ENCODE measurements around the gene CACNA2D4.
"Not testable (repeated sequence)": the region's sequence is repeated elsewhere in the genome, so short reads cannot be mapped to it uniquely, and the experiment has no call there.

The CACNA2D4 gene, protein sequence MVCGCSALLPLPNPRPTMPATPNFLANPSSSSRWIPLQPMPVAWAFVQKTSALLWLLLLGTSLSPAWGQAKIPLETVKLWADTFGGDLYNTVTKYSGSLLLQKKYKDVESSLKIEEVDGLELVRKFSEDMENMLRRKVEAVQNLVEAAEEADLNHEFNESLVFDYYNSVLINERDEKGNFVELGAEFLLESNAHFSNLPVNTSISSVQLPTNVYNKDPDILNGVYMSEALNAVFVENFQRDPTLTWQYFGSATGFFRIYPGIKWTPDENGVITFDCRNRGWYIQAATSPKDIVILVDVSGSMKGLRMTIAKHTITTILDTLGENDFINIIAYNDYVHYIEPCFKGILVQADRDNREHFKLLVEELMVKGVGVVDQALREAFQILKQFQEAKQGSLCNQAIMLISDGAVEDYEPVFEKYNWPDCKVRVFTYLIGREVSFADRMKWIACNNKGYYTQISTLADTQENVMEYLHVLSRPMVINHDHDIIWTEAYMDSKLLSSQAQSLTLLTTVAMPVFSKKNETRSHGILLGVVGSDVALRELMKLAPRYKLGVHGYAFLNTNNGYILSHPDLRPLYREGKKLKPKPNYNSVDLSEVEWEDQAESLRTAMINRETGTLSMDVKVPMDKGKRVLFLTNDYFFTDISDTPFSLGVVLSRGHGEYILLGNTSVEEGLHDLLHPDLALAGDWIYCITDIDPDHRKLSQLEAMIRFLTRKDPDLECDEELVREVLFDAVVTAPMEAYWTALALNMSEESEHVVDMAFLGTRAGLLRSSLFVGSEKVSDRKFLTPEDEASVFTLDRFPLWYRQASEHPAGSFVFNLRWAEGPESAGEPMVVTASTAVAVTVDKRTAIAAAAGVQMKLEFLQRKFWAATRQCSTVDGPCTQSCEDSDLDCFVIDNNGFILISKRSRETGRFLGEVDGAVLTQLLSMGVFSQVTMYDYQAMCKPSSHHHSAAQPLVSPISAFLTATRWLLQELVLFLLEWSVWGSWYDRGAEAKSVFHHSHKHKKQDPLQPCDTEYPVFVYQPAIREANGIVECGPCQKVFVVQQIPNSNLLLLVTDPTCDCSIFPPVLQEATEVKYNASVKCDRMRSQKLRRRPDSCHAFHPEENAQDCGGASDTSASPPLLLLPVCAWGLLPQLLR

DNA sequence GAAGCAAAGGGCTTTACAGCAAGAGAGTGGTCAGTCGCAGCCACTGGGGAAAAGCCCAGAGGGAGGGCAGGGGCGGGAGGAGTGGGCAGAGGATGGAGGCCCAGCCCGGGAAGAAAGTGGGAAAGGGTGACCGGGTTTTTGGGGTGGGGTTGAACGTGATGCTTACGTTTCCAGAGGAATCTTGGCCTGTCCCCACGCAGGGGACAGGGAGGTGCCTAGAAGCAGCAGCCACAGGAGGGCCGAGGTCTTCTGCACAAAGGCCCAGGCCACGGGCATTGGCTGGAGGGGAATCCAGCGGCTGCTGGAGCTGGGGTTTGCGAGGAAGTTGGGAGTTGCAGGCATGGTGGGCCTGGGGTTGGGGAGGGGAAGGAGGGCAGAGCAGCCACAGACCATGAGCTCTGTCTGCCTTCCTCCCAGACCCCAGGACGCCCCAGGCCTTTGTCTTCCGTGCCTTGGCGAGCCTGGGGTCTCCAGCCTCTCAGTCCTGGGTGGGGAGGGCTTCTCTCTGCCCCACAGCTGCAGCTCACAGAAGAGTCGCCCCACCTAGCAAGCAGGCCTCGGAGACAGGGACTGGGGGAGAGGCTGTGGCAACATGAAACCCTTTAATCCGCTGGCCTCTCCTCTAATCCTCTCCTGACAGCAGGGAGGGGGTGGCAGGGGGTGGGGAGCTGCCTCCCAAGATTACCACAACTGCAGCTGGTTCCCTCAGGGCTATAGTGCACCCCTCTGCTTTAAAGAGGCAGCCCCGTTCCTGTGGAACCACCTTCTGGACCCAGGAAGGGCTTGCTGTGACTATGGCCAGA, at the start of gene CACNA2D4:
TSS of gene CACNA2D4 (minus strand) at position 572 of the 803 bp plus-strand sequence. CDS start at position 393, 179 bp downstream.
- DNase-seq (ENCODE audit: extremely low read depth in 1 of 2, low read depth in 1 of 2): no peak

- DNase-seq (ENCODE audit: extremely low read depth in 1 of 2, low read depth in 1 of 2): no peak
Observed at GRCh38 chr12:1966561-1967226, 48.2 kb upstream of the CACNA2D4 start.

- no peak for DNase-seq (ENCODE audit: extremely low read depth in 1 of 2, low read depth in 1 of 2)
Observed at GRCh38 chr12:1965916-1966315, 47.5 kb upstream of the CACNA2D4 start.

GRCh38 chr12:1962051-1963020, 43.9 kb upstream of the CACNA2D4 start:
- no peak for DNase-seq (ENCODE audit: extremely low read depth in 1 of 2, low read depth in 1 of 2)

- DNase-seq (ENCODE audit: extremely low read depth in 1 of 2, low read depth in 1 of 2): no peak
Observed at GRCh38 chr12:1956716-1957115, 38.3 kb upstream of the CACNA2D4 start.

GRCh38 chr12:1949771-1950470, 31.5 kb upstream of the CACNA2D4 start:
- DNase-seq (ENCODE audit: extremely low read depth in 1 of 2, low read depth in 1 of 2): no peak

GRCh38 chr12:1948883-1949282, 30.4 kb upstream of the CACNA2D4 start:
- no peak for DNase-seq (ENCODE audit: extremely low read depth in 1 of 2, low read depth in 1 of 2)

- no peak for DNase-seq (ENCODE audit: extremely low read depth in 1 of 2, low read depth in 1 of 2)
Observed at GRCh38 chr12:1947081-1947480, 28.6 kb upstream of the CACNA2D4 start.

GRCh38 chr12:1946296-1946695, 27.8 kb upstream of the CACNA2D4 start:
- DNase-seq (ENCODE audit: extremely low read depth in 1 of 2, low read depth in 1 of 2): no peak

GRCh38 chr12:1945502-1945901, 27.1 kb upstream of the CACNA2D4 start:
- not testable (repeated sequence) for DNase-seq (ENCODE audit: extremely low read depth in 1 of 2, low read depth in 1 of 2)

GRCh38 chr12:1939801-1940607, 21.6 kb upstream of the CACNA2D4 start:
- peak; percentile 52 to 72 for DNase-seq (ENCODE audit: extremely low read depth in 1 of 2, low read depth in 1 of 2)

- no peak for DNase-seq (ENCODE audit: extremely low read depth in 1 of 2, low read depth in 1 of 2)
Observed at GRCh38 chr12:1939331-1939730, 20.9 kb upstream of the CACNA2D4 start.

GRCh38 chr12:1937481-1938224, 19.2 kb upstream of the CACNA2D4 start:
- no peak for DNase-seq (ENCODE audit: extremely low read depth in 1 of 2, low read depth in 1 of 2)

DNA sequence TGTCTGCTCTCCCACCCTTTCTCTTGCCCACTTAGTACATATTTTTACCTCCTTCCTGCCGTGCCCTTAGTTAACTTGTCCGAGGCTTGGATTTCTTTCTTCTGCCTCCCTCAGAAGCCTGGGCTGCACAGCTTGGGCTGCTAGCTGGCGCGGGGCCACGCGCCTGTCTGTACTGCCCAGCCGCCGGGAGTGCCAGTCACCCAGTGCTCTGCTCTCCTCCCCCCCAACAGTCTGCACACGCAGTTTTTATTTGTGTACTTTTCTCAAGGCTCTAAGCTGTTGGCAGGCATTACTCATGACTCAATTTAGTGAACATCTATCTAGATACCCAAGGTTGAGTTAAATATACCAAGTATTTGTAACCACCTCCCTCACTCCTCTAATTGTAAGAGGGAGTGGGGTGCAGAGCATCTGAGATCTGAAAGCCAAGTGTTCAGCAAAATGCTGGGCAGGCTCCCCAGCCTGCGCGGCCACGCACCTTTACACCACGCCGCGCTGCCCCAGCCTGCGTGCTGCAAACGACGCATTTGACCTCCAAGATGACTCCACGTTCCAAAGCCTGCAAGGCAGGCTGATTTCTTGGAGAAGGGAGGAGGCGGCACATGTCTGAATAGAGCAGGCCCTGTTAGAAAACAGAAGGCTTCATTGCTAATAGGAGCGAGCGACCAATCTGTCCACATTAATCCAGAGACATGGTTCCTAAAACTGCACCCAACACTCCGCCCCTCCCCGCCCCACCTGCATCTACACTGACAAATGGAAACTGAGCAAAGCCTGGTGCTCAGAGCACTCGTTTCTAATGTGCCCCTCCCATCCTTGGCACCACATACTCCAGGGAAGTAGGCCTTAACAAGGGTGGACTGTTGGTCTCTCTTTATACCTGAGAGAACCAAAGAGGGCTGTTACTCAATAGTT, 18.2 kb upstream of the CACNA2D4 start:
- DNase-seq (ENCODE audit: extremely low read depth in 1 of 2, low read depth in 1 of 2): no peak

GRCh38 chr12:1935700-1936378, 17.4 kb upstream of the CACNA2D4 start:
- no peak for DNase-seq (ENCODE audit: extremely low read depth in 1 of 2, low read depth in 1 of 2)

All from stimulated activated CD8-positive, alpha-beta memory T cell treated with anti-CD3 and anti-CD28 coated beads, Interleukin-7, amount 100 ng/mL, for 48 hours (primary cell).